H1 (cell line): ENCODE measurements around the gene SULT2B1.

ENCODE experiments used
- EP300 ChIP-seq, 2 experiments: IDR thresholded peaks; 1 replicate in 1 of 2; 2 replicates in 1 of 2; pipeline ENCODE4 v1.6.1; 2011 to 2012; ENCODE audit warnings: low read depth in 2 of 2, low read length in 2 of 2, mild to moderate bottlenecking in 2 of 2, borderline replicate concordance in 1 of 2, inconsistent platforms in 1 of 2, moderate library complexity in 1 of 2
- EZH2 ChIP-seq: fragments of 200-600 bp; sonication (generic); IDR thresholded peaks from 2 replicates; pipeline ENCODE4 v1.7.1; 2012; ENCODE audit warnings: low read depth, mild to moderate bottlenecking, moderate library complexity, low read length, inconsistent platforms; ENCODE audit not compliant: severe bottlenecking
- GTF2F1 ChIP-seq: IDR thresholded peaks from 2 replicates; pipeline ENCODE4 v1.6.1; 2012; ENCODE audit warnings: low read depth, low read length, improper control_type of control experiment, borderline replicate concordance
- JUND ChIP-seq: IDR thresholded peaks from 2 replicates; pipeline ENCODE4 v1.6.1; 2011; ENCODE audit warnings: mild to moderate bottlenecking, improper control_type of control experiment, low read length
- NRF1 ChIP-seq: IDR thresholded peaks from 2 replicates; pipeline ENCODE4 v1.6.1; 2011; ENCODE audit warnings: mild to moderate bottlenecking, low read depth, low read length, improper control_type of control experiment
- POLR2A ChIP-seq, 2 experiments: IDR thresholded peaks; 1 replicate in 1 of 2; 2 replicates in 1 of 2; pipeline ENCODE4 v1.6.1; 2011; ENCODE audit warnings: low read depth in 2 of 2, low read length in 2 of 2, mild to moderate bottlenecking in 2 of 2; ENCODE audit errors: control extremely low read depth in 1 of 2
- POLR2AphosphoS5 ChIP-seq: IDR thresholded peaks from 2 replicates; pipeline ENCODE4 v1.6.1; 2011; ENCODE audit warnings: low read depth, low read length
- RXRA ChIP-seq: IDR thresholded peaks from 2 replicates; pipeline ENCODE4 v1.6.1; 2011; ENCODE audit warnings: low read depth, mild to moderate bottlenecking, low read length, moderate library complexity; ENCODE audit not compliant: insufficient read depth
- SIN3A ChIP-seq, 2 experiments: IDR thresholded peaks in 1 of 2; conservative IDR thresholded peaks in 1 of 2; 2 replicates each; pipeline ENCODE4 v1.6.1; 2011 to 2012; ENCODE audit warnings: low read length in 2 of 2, improper control_type of control experiment in 1 of 2, low read depth in 1 of 2, mild to moderate bottlenecking in 1 of 2
- SUZ12 ChIP-seq: fragments of 200-600 bp; sonication (generic); IDR thresholded peaks from 2 replicates; pipeline ENCODE4 v1.6.1; 2012; ENCODE audit warnings: mild to moderate bottlenecking, inconsistent platforms, low read length, moderate library complexity, mixed read lengths
- TBP ChIP-seq: IDR thresholded peaks from 2 replicates; pipeline ENCODE4 v1.6.1; 2011; ENCODE audit warnings: low read depth, low read length, improper control_type of control experiment
- YY1 ChIP-seq: IDR thresholded peaks from 2 replicates; pipeline ENCODE4 v1.6.1; 2011; ENCODE audit warnings: low read depth, mild to moderate bottlenecking, low read length
- TF ChIP-seq, protein P1 (sequence below), 3 experiments: IDR thresholded peaks; 1 replicate in 2 of 3; 2 replicates in 1 of 3; pipeline versions ENCODE4 v1.5.1 to v1.6.1; 2011; ENCODE audit warnings: low read length in 3 of 3, mild to moderate bottlenecking in 3 of 3, inconsistent platforms in 2 of 3, low read depth in 1 of 3, moderate library complexity in 1 of 3; ENCODE audit not compliant: insufficient read depth in 1 of 3; ENCODE audit errors: control extremely low read depth in 1 of 3

GRCh38 chr19:48530066-48530720 lies 21.8 kb upstream of the SULT2B1 start:
- no peak for TF ChIP-seq JUND
- no peak for TF ChIP-seq POLR2AphosphoS5
- TF ChIP-seq NRF1, result no peak
- no peak for TF ChIP-seq YY1
- no peak for TF ChIP-seq GTF2F1
- TF ChIP-seq, protein P1, sequence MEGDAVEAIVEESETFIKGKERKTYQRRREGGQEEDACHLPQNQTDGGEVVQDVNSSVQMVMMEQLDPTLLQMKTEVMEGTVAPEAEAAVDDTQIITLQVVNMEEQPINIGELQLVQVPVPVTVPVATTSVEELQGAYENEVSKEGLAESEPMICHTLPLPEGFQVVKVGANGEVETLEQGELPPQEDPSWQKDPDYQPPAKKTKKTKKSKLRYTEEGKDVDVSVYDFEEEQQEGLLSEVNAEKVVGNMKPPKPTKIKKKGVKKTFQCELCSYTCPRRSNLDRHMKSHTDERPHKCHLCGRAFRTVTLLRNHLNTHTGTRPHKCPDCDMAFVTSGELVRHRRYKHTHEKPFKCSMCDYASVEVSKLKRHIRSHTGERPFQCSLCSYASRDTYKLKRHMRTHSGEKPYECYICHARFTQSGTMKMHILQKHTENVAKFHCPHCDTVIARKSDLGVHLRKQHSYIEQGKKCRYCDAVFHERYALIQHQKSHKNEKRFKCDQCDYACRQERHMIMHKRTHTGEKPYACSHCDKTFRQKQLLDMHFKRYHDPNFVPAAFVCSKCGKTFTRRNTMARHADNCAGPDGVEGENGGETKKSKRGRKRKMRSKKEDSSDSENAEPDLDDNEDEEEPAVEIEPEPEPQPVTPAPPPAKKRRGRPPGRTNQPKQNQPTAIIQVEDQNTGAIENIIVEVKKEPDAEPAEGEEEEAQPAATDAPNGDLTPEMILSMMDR (IDR thresholded peaks at IDR 0.05; ENCODE audit: control extremely low read depth in 1 of 3, insufficient read depth in 1 of 3, low read depth in 1 of 3, low read length in 3 of 3), result no peak
- TF ChIP-seq RXRA, result no peak
- no peak for TF ChIP-seq POLR2A (IDR thresholded peaks at IDR 0.05; ENCODE audit: control extremely low read depth in 1 of 2, low read depth in 2 of 2, low read length in 2 of 2)
- no peak for TF ChIP-seq TBP
- TF ChIP-seq EP300 (IDR thresholded peaks at IDR 0.05; ENCODE audit: borderline replicate concordance in 1 of 2, low read depth in 2 of 2, low read length in 2 of 2), result no peak
- TF ChIP-seq SIN3A (conservative IDR thresholded peaks at IDR 0.05 in 1 of 2, IDR thresholded peaks at IDR 0.05 in 1 of 2; ENCODE audit: low read depth in 1 of 2, low read length in 2 of 2), result no peak
- no peak for TF ChIP-seq EZH2
- TF ChIP-seq SUZ12, result no peak
